ENCODE measurements around the gene CCDC88A.

CCDC88A gene

DNA sequence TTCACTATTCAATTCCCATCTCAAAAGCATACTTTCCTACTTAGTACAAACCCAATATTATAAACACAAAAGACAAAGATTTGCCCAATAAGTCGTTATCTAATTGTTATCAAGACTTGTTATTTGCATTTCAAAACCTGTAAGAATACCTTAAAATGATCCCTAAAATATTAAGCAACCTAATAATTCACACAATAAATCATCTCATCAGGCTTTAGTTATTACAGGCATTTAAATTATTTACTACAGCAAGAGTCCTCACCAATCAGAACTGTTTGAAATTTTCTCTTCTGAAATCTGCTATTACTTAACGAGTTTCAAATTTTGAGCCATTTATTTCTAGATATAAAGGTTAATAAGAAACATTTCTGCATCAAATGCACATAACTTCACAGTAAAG lies 1.6 kb downstream of the CCDC88A start:
- TF ChIP-seq, protein P1, sequence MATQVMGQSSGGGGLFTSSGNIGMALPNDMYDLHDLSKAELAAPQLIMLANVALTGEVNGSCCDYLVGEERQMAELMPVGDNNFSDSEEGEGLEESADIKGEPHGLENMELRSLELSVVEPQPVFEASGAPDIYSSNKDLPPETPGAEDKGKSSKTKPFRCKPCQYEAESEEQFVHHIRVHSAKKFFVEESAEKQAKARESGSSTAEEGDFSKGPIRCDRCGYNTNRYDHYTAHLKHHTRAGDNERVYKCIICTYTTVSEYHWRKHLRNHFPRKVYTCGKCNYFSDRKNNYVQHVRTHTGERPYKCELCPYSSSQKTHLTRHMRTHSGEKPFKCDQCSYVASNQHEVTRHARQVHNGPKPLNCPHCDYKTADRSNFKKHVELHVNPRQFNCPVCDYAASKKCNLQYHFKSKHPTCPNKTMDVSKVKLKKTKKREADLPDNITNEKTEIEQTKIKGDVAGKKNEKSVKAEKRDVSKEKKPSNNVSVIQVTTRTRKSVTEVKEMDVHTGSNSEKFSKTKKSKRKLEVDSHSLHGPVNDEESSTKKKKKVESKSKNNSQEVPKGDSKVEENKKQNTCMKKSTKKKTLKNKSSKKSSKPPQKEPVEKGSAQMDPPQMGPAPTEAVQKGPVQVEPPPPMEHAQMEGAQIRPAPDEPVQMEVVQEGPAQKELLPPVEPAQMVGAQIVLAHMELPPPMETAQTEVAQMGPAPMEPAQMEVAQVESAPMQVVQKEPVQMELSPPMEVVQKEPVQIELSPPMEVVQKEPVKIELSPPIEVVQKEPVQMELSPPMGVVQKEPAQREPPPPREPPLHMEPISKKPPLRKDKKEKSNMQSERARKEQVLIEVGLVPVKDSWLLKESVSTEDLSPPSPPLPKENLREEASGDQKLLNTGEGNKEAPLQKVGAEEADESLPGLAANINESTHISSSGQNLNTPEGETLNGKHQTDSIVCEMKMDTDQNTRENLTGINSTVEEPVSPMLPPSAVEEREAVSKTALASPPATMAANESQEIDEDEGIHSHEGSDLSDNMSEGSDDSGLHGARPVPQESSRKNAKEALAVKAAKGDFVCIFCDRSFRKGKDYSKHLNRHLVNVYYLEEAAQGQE (tag by site-specific recombination; IDR thresholded peaks at IDR 0.05): no peak
- TF ChIP-seq PRDM1 (tag by site-specific recombination; IDR thresholded peaks at IDR 0.05) (peak; percentile 40; the same call in 1 of the 2 replicates), ZNF664 (tag by site-specific recombination; IDR thresholded peaks at IDR 0.05) (peak; percentile 96)
- ChIA-PET CTCF (no interaction called here), POLR2A (no interaction called here)
- peaks cover 0 to 5% of the 10 kb centered on the region in 2 experiments; a peak in 1 of 3 replicates for H3K36me3 ChIP-seq (ENCODE audit: control insufficient read depth in 2 of 2, insufficient read depth in 1 of 2, low read length in 2 of 2)
- H3K27ac ChIP-seq (ENCODE audit: extremely low read depth, low read depth, low read length): no peak overlapping the region
- no peaks in the 10 kb centered on the region for H3K9me3 ChIP-seq (ENCODE audit: control insufficient read depth, insufficient read depth, low read depth, low read length)
- peaks cover 4% of the 10 kb centered on the region; the same call in 1 of the 2 replicates for H3K4me1 ChIP-seq (ENCODE audit: control insufficient read depth, insufficient read depth, low read length)
- H3K4me3 ChIP-seq (ENCODE audit: low read depth, low read length): peak overlapping the region; percentile 72

DNA sequence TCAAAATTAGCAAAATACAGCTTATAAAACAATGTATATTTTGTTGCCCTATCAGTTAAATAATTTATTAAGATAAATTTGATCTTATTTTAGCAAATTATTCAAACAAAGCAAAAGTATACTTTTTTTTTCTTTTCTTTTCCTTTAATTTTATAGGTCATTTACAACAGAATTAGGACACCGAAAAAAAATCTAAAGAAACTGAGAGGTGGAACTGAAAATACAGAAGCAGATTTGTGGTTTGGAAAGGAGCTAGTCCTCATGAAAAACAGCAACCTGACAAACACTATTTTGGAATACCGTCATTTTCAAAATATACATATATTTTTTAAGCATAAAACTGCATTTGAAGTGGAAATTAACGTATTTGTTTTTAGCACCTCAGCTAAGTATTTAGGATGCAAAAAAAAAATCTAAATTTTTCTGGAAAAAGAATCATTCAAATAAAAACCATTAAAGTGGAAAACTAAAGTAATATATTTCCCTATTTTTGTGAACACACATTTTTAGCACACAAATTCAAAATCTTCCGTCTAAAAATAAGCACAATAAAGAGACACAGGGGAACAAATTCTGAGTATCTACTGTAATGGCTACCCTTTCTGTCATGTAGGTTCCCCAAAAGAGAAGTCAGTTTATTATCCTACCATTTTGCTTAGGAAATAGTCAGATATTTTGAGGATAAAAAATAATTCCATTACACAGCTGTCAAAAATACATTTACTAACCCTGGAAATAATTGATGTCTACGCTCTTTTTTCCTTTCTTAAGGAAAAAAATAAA lies 2.7 kb downstream of the CCDC88A start:
- no peak overlapping the region for H3K27ac ChIP-seq (ENCODE audit: extremely low read depth, low read depth, low read length)
- H3K4me3 ChIP-seq (ENCODE audit: low read depth, low read length): peak overlapping the region; percentile 72
- ChIA-PET CTCF (interaction anchor here (0.5 to 1.9 kb wide), 6 partner anchors 15 to 329 kb away, joined by 3 to 6 read pairs (median 4); no protein-coding TSS in a partner anchor), POLR2A (no interaction called here)
- peaks cover 0 to 13% of the 10 kb centered on the region in 2 experiments; a peak in 1 of 3 replicates for H3K36me3 ChIP-seq (ENCODE audit: control insufficient read depth in 2 of 2, insufficient read depth in 1 of 2, low read length in 2 of 2)
- no peaks in the 10 kb centered on the region for H3K9me3 ChIP-seq (ENCODE audit: control insufficient read depth, insufficient read depth, low read depth, low read length)
- H3K4me1 ChIP-seq (ENCODE audit: control insufficient read depth, insufficient read depth, low read length): peaks cover 4% of the 10 kb centered on the region; the same call in 1 of the 2 replicates
- TF ChIP-seq HOXA7 (CRISPR knock-in tag; IDR thresholded peaks at IDR 0.05; ENCODE audit: borderline replicate concordance) (no peak), ZNF48 (tag by site-specific recombination; IDR thresholded peaks at IDR 0.05) (no peak), ZNF561 (tag by site-specific recombination; IDR thresholded peaks at IDR 0.05; ENCODE audit: borderline replicate concordance) (no peak), EGR2 (tag by site-specific recombination; IDR thresholded peaks at IDR 0.05; ENCODE audit: low read depth) (no peak), ZNF658 (tag by site-specific recombination; IDR thresholded peaks at IDR 0.05) (no peak), WT1 (tag by site-specific recombination; IDR thresholded peaks at IDR 0.05) (no peak), ZNF514 (tag by site-specific recombination; IDR thresholded peaks at IDR 0.05) (no peak), ZNF394 (tag by site-specific recombination; IDR thresholded peaks at IDR 0.05; ENCODE audit: borderline replicate concordance) (no peak), ZBTB7A (tag by site-specific recombination; IDR thresholded peaks at IDR 0.05; ENCODE audit: low read depth) (no peak), ZNF223 (tag by site-specific recombination; IDR thresholded peaks at IDR 0.05) (no peak), ZNF335 (tag by site-specific recombination; conservative IDR thresholded peaks at IDR 0.05) (no peak), GLI2 (tag by site-specific recombination; IDR thresholded peaks at IDR 0.05; ENCODE audit: borderline replicate concordance, low read depth) (no peak), ZBTB21 (tag by site-specific recombination; IDR thresholded peaks at IDR 0.05) (no peak)
- TF ChIP-seq, protein P2, sequence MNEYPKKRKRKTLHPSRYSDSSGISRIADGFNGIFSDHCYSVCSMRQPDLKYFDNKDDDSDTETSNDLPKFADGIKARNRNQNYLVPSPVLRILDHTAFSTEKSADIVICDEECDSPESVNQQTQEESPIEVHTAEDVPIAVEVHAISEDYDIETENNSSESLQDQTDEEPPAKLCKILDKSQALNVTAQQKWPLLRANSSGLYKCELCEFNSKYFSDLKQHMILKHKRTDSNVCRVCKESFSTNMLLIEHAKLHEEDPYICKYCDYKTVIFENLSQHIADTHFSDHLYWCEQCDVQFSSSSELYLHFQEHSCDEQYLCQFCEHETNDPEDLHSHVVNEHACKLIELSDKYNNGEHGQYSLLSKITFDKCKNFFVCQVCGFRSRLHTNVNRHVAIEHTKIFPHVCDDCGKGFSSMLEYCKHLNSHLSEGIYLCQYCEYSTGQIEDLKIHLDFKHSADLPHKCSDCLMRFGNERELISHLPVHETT (tag by site-specific recombination; IDR thresholded peaks at IDR 0.05): no peak
- TF ChIP-seq, protein P3, sequence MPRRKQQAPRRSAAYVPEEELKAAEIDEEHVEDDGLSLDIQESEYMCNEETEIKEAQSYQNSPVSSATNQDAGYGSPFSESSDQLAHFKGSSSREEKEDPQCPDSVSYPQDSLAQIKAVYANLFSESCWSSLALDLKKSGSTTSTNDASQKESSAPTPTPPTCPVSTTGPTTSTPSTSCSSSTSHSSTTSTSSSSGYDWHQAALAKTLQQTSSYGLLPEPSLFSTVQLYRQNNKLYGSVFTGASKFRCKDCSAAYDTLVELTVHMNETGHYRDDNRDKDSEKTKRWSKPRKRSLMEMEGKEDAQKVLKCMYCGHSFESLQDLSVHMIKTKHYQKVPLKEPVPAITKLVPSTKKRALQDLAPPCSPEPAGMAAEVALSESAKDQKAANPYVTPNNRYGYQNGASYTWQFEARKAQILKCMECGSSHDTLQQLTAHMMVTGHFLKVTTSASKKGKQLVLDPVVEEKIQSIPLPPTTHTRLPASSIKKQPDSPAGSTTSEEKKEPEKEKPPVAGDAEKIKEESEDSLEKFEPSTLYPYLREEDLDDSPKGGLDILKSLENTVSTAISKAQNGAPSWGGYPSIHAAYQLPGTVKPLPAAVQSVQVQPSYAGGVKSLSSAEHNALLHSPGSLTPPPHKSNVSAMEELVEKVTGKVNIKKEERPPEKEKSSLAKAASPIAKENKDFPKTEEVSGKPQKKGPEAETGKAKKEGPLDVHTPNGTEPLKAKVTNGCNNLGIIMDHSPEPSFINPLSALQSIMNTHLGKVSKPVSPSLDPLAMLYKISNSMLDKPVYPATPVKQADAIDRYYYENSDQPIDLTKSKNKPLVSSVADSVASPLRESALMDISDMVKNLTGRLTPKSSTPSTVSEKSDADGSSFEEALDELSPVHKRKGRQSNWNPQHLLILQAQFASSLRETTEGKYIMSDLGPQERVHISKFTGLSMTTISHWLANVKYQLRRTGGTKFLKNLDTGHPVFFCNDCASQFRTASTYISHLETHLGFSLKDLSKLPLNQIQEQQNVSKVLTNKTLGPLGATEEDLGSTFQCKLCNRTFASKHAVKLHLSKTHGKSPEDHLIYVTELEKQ (tag by site-specific recombination; IDR thresholded peaks at IDR 0.05; ENCODE audit: borderline replicate concordance): no peak

Data from HEK293 (cell line).